HEK293 (cell line): Measurements from ENCODE around the gene MBOAT2.

Experiments used
- CTCF ChIA-PET: fragments of 350-600 bp; formaldehyde crosslinking; extraction: SDS; loops from one replicate; lab custom pipeline; 2021; ENCODE audit warnings: antibody characterized with exemption; lab: Yijun Ruan, JAX
- POLR2A ChIA-PET: fragments of 300-600 bp; formaldehyde crosslinking; extraction: SDS; loops from one replicate; lab custom pipeline; 2020; ENCODE audit warnings: antibody characterized with exemption, inconsistent platforms; lab: Yijun Ruan, JAX
- H3K27ac ChIP-seq: fragments of 200-500 bp; sonication (Bioruptor generic); 2 replicates; pipeline ENCODE4 v1.5.1; 2014; ENCODE audit warnings: low read depth, low read length, control low read depth, inconsistent platforms; ENCODE audit errors: extremely low read depth
- H3K36me3 ChIP-seq, 2 experiments: fragments of 200-500 bp in 1 of 2; sonication (Bioruptor generic) in 1 of 2; 1 replicate in 1 of 2; 2 replicates in 1 of 2; pipeline ENCODE4 v1.5.1; 2014 to 2017; ENCODE audit warnings: inconsistent platforms in 2 of 2, low read length in 2 of 2; ENCODE audit not compliant: control insufficient read depth in 2 of 2, insufficient read depth in 1 of 2
- H3K4me1 ChIP-seq: fragments of 200-500 bp; sonication (Bioruptor generic); 2 replicates; pipeline ENCODE4 v1.5.1; 2014; ENCODE audit warnings: mild to moderate bottlenecking, low read length, inconsistent platforms; ENCODE audit not compliant: control insufficient read depth, insufficient read depth
- H3K4me3 ChIP-seq: 2 replicates; pipeline ENCODE4 v1.5.1; 2011; ENCODE audit warnings: low read depth, mild to moderate bottlenecking, control low read depth, low read length, moderate library complexity
- H3K9me3 ChIP-seq: fragments of 200-500 bp; sonication (Bioruptor generic); 2 replicates; pipeline ENCODE4 v1.5.1; 2014; ENCODE audit warnings: low read depth, low read length, inconsistent platforms; ENCODE audit not compliant: control insufficient read depth, insufficient read depth
- BCL11A ChIP-seq: fragments of 450-650 bp; formaldehyde crosslinking; IDR thresholded peaks from 2 replicates; pipeline ENCODE4 v1.5.1; 2016; ENCODE audit warnings: low read depth, missing biosample characterization, missing genetic modification characterization
- GLI4 ChIP-seq: fragments of 450-650 bp; formaldehyde crosslinking; IDR thresholded peaks from 2 replicates; pipeline ENCODE4 v1.5.1; 2016; ENCODE audit warnings: missing biosample characterization, missing genetic modification characterization
- GLIS2 ChIP-seq: fragments of 450-650 bp; formaldehyde crosslinking; IDR thresholded peaks from 2 replicates; pipeline ENCODE4 v1.5.1; 2016; ENCODE audit warnings: missing biosample characterization, missing genetic modification characterization
- HIC1 ChIP-seq: fragments of 450-650 bp; formaldehyde crosslinking; IDR thresholded peaks from 2 replicates; pipeline ENCODE4 v1.5.1; 2016; ENCODE audit warnings: missing biosample characterization, missing genetic modification characterization
- KLF9 ChIP-seq: fragments of 450-650 bp; formaldehyde crosslinking; IDR thresholded peaks from 2 replicates; pipeline ENCODE4 v1.5.1; 2016; ENCODE audit warnings: missing biosample characterization, missing genetic modification characterization, low read depth
- OVOL3 ChIP-seq: fragments of 450-650 bp; formaldehyde crosslinking; IDR thresholded peaks from 2 replicates; pipeline ENCODE4 v1.5.1; 2016; ENCODE audit warnings: missing biosample characterization, missing genetic modification characterization
- PRDM6 ChIP-seq: fragments of 450-650 bp; formaldehyde crosslinking; IDR thresholded peaks from 2 replicates; pipeline ENCODE4 v1.5.1; 2017; ENCODE audit warnings: missing biosample characterization, missing genetic modification characterization
- TCF7L2 ChIP-seq: IDR thresholded peaks from 2 replicates; pipeline ENCODE4 v1.6.1; 2011; ENCODE audit warnings: low read depth, mild to moderate bottlenecking, inconsistent platforms, low read length, moderate library complexity, borderline replicate concordance
- ZNF146 ChIP-seq: fragments of 450-650 bp; formaldehyde crosslinking; IDR thresholded peaks from 2 replicates; pipeline ENCODE4 v1.5.1; 2016; ENCODE audit warnings: missing biosample characterization, missing genetic modification characterization
- ZNF148 ChIP-seq: fragments of 450-650 bp; formaldehyde crosslinking; IDR thresholded peaks from 2 replicates; pipeline ENCODE4 v1.5.0; 2017; ENCODE audit warnings: missing biosample characterization, missing genetic modification characterization, borderline replicate concordance
- ZNF18 ChIP-seq: fragments of 450-650 bp; formaldehyde crosslinking; IDR thresholded peaks from 2 replicates; pipeline ENCODE4 v1.5.1; 2016; ENCODE audit warnings: missing biosample characterization, missing genetic modification characterization
- ZNF248 ChIP-seq: fragments of 450-650 bp; formaldehyde crosslinking; IDR thresholded peaks from 2 replicates; pipeline ENCODE4 v1.5.1; 2017; ENCODE audit warnings: missing biosample characterization, missing genetic modification characterization
- ZNF311 ChIP-seq: fragments of 450-650 bp; formaldehyde crosslinking; IDR thresholded peaks from 2 replicates; pipeline ENCODE4 v1.5.1; 2017; ENCODE audit warnings: missing biosample characterization, missing genetic modification characterization, borderline replicate concordance
- ZNF366 ChIP-seq: fragments of 450-650 bp; formaldehyde crosslinking; conservative IDR thresholded peaks from 2 replicates; pipeline ENCODE4 v1.5.1; 2016; ENCODE audit warnings: missing biosample characterization, missing genetic modification characterization
- ZNF404 ChIP-seq: fragments of 450-650 bp; formaldehyde crosslinking; IDR thresholded peaks from 2 replicates; pipeline ENCODE4 v1.5.1; 2017; ENCODE audit warnings: missing biosample characterization, missing genetic modification characterization
- ZNF416 ChIP-seq: fragments of 450-650 bp; formaldehyde crosslinking; IDR thresholded peaks from 2 replicates; pipeline ENCODE4 v1.5.1; 2016; ENCODE audit warnings: missing biosample characterization, missing genetic modification characterization
- ZNF433 ChIP-seq: fragments of 450-650 bp; formaldehyde crosslinking; IDR thresholded peaks from 2 replicates; pipeline ENCODE4 v1.5.1; 2016; ENCODE audit warnings: missing biosample characterization, missing genetic modification characterization, low read depth
- ZNF501 ChIP-seq: fragments of 450-650 bp; formaldehyde crosslinking; IDR thresholded peaks from 2 replicates; pipeline ENCODE4 v1.5.1; 2016; ENCODE audit warnings: missing biosample characterization, missing genetic modification characterization
- ZNF544 ChIP-seq: fragments of 450-650 bp; formaldehyde crosslinking; IDR thresholded peaks from 2 replicates; pipeline ENCODE4 v1.5.0; 2017; ENCODE audit warnings: missing biosample characterization, missing genetic modification characterization
- ZNF558 ChIP-seq: fragments of 450-650 bp; formaldehyde crosslinking; IDR thresholded peaks from 2 replicates; pipeline ENCODE4 v1.5.1; 2016; ENCODE audit warnings: missing biosample characterization, missing genetic modification characterization
- ZNF600 ChIP-seq: fragments of 450-650 bp; formaldehyde crosslinking; IDR thresholded peaks from 2 replicates; pipeline ENCODE4 v1.5.1; 2016; ENCODE audit warnings: missing biosample characterization, missing genetic modification characterization
- ZNF610 ChIP-seq: fragments of 450-650 bp; formaldehyde crosslinking; IDR thresholded peaks from 2 replicates; pipeline ENCODE4 v1.5.1; 2016; ENCODE audit warnings: missing biosample characterization, missing genetic modification characterization, borderline replicate concordance
- ZNF623 ChIP-seq: fragments of 450-650 bp; formaldehyde crosslinking; IDR thresholded peaks from 2 replicates; pipeline ENCODE4 v1.5.1; 2016; ENCODE audit warnings: missing biosample characterization, missing genetic modification characterization
- ZNF626 ChIP-seq: fragments of 450-650 bp; sonication (Bioruptor Pico); formaldehyde crosslinking; IDR thresholded peaks from 2 replicates; pipeline ENCODE4 v1.5.1; 2018; ENCODE audit warnings: missing biosample characterization, missing genetic modification characterization, inconsistent platforms
- ZNF629 ChIP-seq: fragments of 450-650 bp; formaldehyde crosslinking; IDR thresholded peaks from 2 replicates; pipeline ENCODE4 v1.5.1; 2017; ENCODE audit warnings: missing biosample characterization, missing genetic modification characterization
- ZNF660 ChIP-seq: fragments of 450-650 bp; IDR thresholded peaks from 2 replicates; pipeline ENCODE4 v1.5.1; 2018; ENCODE audit warnings: missing biosample characterization, mild to moderate bottlenecking, missing genetic modification characterization
- ZNF777 ChIP-seq: fragments of 450-650 bp; formaldehyde crosslinking; IDR thresholded peaks from 2 replicates; pipeline ENCODE4 v1.5.1; 2017; ENCODE audit warnings: missing biosample characterization, missing genetic modification characterization, borderline replicate concordance
- ZNF830 ChIP-seq: fragments of 450-650 bp; IDR thresholded peaks from 2 replicates; pipeline ENCODE4 v1.5.0; 2018; ENCODE audit warnings: missing biosample characterization, missing genetic modification characterization, low read depth, mild to moderate bottlenecking, moderate library complexity
- ZNF843 ChIP-seq: fragments of 450-650 bp; formaldehyde crosslinking; IDR thresholded peaks from 2 replicates; pipeline ENCODE4 v1.5.1; 2016; ENCODE audit warnings: missing biosample characterization, missing genetic modification characterization
- ZSCAN4 ChIP-seq: fragments of 450-650 bp; formaldehyde crosslinking; IDR thresholded peaks from 2 replicates; pipeline ENCODE4 v1.5.1; 2017; ENCODE audit warnings: missing biosample characterization, missing genetic modification characterization

Gene MBOAT2

GRCh38 chr2:9003616-9004337 lies at the start of gene MBOAT2:
Gene MBOAT2, minus strand, starts transcription at chr2:9003684. Its CDS starts 70 bp downstream, at chr2:9003614.
- Histone ChIP-seq H3K9me3 (no peaks in the 10 kb centered on the region), H3K4me3 (peak within 1 kb of the TSS; percentile 85), H3K27ac (peak within 1 kb of the TSS; percentile 92), H3K36me3 (no peaks in the 10 kb centered on the region), H3K4me1 (peaks cover 20% of the 10 kb centered on the region)
- CTCF ChIA-PET = interaction anchor here (0.6 kb wide), 1 partner anchor 136 kb away, joined by 3 read pairs; no protein-coding TSS in a partner anchor
- POLR2A ChIA-PET = interaction anchor here (0.6 to 1.4 kb wide), 8 partner anchors 10 to 322 kb away, joined by 3 to 5 read pairs (median 3); partner anchors contain the start of gene ID2
- TF ChIP-seq ZNF416 (no peak), ZNF311 (tag by site-specific recombination) (no peak), ZNF248 (no peak), ZNF558 (tag by site-specific recombination) (no peak), PRDM6 (tag by site-specific recombination) (no peak), ZNF148 (tag by site-specific recombination) (no peak), ZNF146 (tag by site-specific recombination) (no peak), ZNF544 (tag by site-specific recombination) (no peak), ZNF626 (tag by site-specific recombination) (no peak), BCL11A (tag by site-specific recombination) (no peak), KLF9 (tag by site-specific recombination) (no peak), ZNF366 (tag by site-specific recombination) (no peak), ZNF433 (tag by site-specific recombination) (no peak), ZNF404 (tag by site-specific recombination) (no peak), TCF7L2 (no peak), ZNF600 (tag by site-specific recombination) (no peak), ZNF610 (tag by site-specific recombination) (no peak), GLIS2 (tag by site-specific recombination) (no peak), HIC1 (no peak), ZNF629 (tag by site-specific recombination) (no peak; the same call in 1 of the 2 replicates), ZNF501 (peak; percentile 29; the same call in 1 of the 2 replicates), GLI4 (tag by site-specific recombination) (no peak), OVOL3 (no peak), ZNF843 (tag by site-specific recombination) (0 out of 2 replicates have a peak, but pooled peaks have one; percentile 20), ZNF18 (no peak), ZNF623 (tag by site-specific recombination) (no peak), ZNF830 (tag by site-specific recombination) (no peak), ZNF660 (tag by site-specific recombination) (no peak), ZNF777 (tag by site-specific recombination) (no peak), ZSCAN4 (no peak)
